Sigmoid colon (tissue), 7 donors: Measurements from ENCODE around the gene TTC4. TPM values are rescaled to one million over a fixed set of nuclear protein-coding genes. Genes with fewer than 3 reads are reported as not detected.
"Not testable (repeated sequence)": the region's sequence is repeated elsewhere in the genome, so short reads cannot be mapped to it uniquely, and the experiment has no call there.

Experiments
- DNase-seq: peaks from one replicate; pipeline ENCODE4 v3.0.0-alpha.2; 2019
- H3K27ac ChIP-seq, 4 donors: fragments of 200-600 bp; sonication (generic); one replicate each; pipeline ENCODE4 v1.5.1; 2016 to 2019; ENCODE audit warnings: mild to moderate bottlenecking in 1 of 4
- H3K27me3 ChIP-seq, 3 donors: fragments of 200-600 bp; sonication (generic); one replicate each; pipeline ENCODE4 v1.5.1; 2019; ENCODE audit warnings: mild to moderate bottlenecking in 1 of 3
- H3K36me3 ChIP-seq, 4 donors: fragments of 200-600 bp; sonication (generic); one replicate each; pipeline ENCODE4 v1.5.1; 2016 to 2019
- H3K4me1 ChIP-seq, 4 donors: fragments of 200-600 bp; sonication (generic); one replicate each; pipeline ENCODE4 v1.5.1; 2017 to 2019
- H3K4me3 ChIP-seq, 4 donors: fragments of 200-600 bp; sonication (generic); one replicate each; pipeline ENCODE4 v1.5.1; 2017 to 2019; ENCODE audit warnings: mild to moderate bottlenecking in 2 of 4, moderate library complexity in 1 of 4
- H3K9me3 ChIP-seq, 4 donors: fragments of 200-600 bp in 3 of 4; sonication (generic) in 3 of 4; one replicate each; pipeline versions ENCODE4 v1.5.1 to v1.6.1; 2013 to 2019
- EP300 ChIP-seq, 4 donors: sonication (generic); formaldehyde crosslinking; IDR thresholded peaks; one replicate each; pipeline ENCODE4 v1.6.1; 2017; ENCODE audit warnings: antibody characterized with exemption in 4 of 4
- POLR2A ChIP-seq, 2 donors: fragments of 450-650 bp; IDR thresholded peaks; one replicate each; pipeline ENCODE4 v1.6.1; 2016; ENCODE audit warnings: antibody characterized with exemption in 2 of 2, mild to moderate bottlenecking in 2 of 2, moderate library complexity in 2 of 2
- POLR2AphosphoS5 ChIP-seq, 4 donors: sonication (generic); formaldehyde crosslinking; IDR thresholded peaks; one replicate each; pipeline ENCODE4 v1.6.1; 2017; ENCODE audit warnings: antibody characterized with exemption in 4 of 4
- WGBS, 2 donors: extraction: QIAGEN DNeasy Blood & Tissue Kit; methylation state at CpG; one replicate each; pipeline ENCODE4 v1.1.7; 2013; 5-methylcytosine and 5-hydroxymethylcytosine counted together
- intact Hi-C: fragments of 100-400 bp; cut with DNase I; formaldehyde crosslinking; loops from one replicate; pipeline ENCODE4 v1.15.1; 2023
- polyA plus RNA-seq, 3 donors: library from polyadenylated mRNA; stranded (reverse); fragments of 200-250 nt; gene quantifications; one replicate each; pipeline ENCODE4 v1.2.3, GENCODE V29; 2013
- total RNA-seq, 4 donors: library from RNA; depleted of rRNA; stranded (reverse); fragments of >200 nt; gene quantifications; one replicate each; pipeline ENCODE4 v1.1.0, GENCODE V29; 2016
- TF ChIP-seq, protein P1 (sequence below), 4 experiments: fragments of 450-650 bp in 3 of 4; fragments of 200-600 bp in 1 of 4; IDR thresholded peaks; one replicate each; pipeline ENCODE4 v1.5.1; 2016 to 2019; ENCODE audit warnings: antibody characterized with exemption in 4 of 4, mild to moderate bottlenecking in 3 of 4, moderate library complexity in 2 of 4
- donor health status: healthy with polysubstance abuse.
- donor health status: Bipolar disorder and iron deficiency.
- donor health status: healthy.

Gene TTC4
- total and polyA plus RNA-seq, 7 donors, result 7.6 to 33.4 (median 15.0) TPM

DNA sequence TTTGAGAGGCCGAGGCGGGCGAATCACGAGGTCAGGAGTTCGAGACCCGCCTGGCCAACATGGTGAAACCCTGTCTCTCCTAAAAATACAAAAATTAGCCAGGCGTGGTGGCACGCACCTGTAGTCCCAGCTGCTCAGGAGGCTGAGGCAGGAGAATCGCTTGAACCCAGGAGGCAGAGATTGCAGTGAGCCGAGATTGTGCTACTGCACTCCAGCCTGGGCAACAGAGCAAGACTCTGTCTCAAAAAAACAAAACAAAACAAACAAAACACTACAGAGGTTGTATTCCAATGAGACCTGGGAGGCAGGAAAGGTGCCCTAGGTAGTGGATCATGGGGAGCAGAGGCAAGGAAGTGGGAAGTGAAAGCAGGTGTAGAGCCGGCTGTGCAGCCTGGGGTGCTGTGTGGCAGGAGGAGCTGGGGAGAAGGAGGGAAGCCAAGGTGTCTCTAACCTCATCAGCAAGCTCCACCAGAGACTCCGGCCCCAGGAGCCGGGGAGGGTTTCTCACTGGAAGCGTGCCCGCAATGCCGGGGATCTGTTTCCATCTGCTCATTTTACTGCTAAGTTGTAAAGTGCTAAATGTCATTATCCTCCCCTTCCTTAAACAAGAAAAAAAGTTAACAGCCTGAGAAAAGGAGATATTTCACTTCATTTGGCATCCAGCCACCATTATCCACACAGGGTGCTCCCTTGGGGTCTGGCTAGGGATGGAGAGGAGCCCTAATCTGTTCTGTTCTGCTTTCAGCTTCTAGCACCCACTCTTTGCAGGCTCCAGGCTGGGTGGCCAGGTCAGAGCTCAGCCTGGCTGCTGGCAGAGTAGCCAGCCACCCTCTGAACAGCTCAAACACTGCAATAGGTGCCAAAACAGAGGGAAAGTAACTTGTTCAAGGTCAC is 60.4 kb downstream of the TTC4 start:
- WGBS, 2 donors, result 31 to 70% methylated on average over 16 of the region's 16 CpGs
- H3K4me3 ChIP-seq, intact Hi-C loops, H3K27me3 ChIP-seq, H3K9me3 ChIP-seq, H3K36me3 ChIP-seq: not testable (repeated sequence)
- H3K4me1 ChIP-seq, result peaks cover 0 to 42% (median 25%) of the 10 kb centered on the region in 4 donors
- peak in 1 of 4 donors; percentile 18 for TF ChIP-seq POLR2AphosphoS5 (IDR thresholded peaks at IDR 0.05)
- DNase-seq, result peak; percentile 73
- H3K27ac ChIP-seq, result peak overlapping the region in 3 of 4 donors; percentile 71 to 75 (median 73)

DNA sequence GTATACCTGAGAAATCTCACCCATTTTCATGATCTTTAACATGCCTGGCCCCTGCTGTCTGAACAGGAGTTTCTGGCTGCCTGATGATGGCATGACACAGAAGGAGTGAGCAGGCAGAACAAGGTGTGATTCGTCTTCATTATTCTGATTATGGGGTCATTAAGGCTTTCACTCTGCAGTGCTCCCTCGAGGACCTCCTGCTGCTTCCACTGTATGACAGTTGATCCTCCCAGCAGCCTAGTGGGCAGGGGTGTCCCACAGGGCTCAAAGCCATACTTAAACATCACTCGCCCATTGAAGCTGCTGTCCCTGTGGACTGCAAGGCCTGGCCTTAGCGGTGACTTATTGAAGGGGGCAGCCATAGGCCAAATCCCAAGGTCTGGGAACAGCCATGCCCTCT is 61.4 kb downstream of the TTC4 start:
- no peaks in the 10 kb centered on the region for H3K36me3 ChIP-seq
- peaks cover 0 to 49% (median 26%) of the 10 kb centered on the region in 4 donors for H3K4me1 ChIP-seq
- no peaks in the 10 kb centered on the region for H3K9me3 ChIP-seq
- WGBS, 2 donors, result 65 to 78% methylated on average over 4 of the region's 4 CpGs
- H3K27me3 ChIP-seq, result peaks cover 0 to 12% (median 0%) of the 10 kb centered on the region in 3 donors
- H3K4me3 ChIP-seq, result no peak overlapping the region
- no peak for DNase-seq
- intact Hi-C loops, result no loop called here
- TF ChIP-seq POLR2AphosphoS5 (IDR thresholded peaks at IDR 0.05) (no peak), POLR2A (IDR thresholded peaks at IDR 0.05) (no peak), EP300 (IDR thresholded peaks at IDR 0.05) (no peak)
- TF ChIP-seq, protein P1, sequence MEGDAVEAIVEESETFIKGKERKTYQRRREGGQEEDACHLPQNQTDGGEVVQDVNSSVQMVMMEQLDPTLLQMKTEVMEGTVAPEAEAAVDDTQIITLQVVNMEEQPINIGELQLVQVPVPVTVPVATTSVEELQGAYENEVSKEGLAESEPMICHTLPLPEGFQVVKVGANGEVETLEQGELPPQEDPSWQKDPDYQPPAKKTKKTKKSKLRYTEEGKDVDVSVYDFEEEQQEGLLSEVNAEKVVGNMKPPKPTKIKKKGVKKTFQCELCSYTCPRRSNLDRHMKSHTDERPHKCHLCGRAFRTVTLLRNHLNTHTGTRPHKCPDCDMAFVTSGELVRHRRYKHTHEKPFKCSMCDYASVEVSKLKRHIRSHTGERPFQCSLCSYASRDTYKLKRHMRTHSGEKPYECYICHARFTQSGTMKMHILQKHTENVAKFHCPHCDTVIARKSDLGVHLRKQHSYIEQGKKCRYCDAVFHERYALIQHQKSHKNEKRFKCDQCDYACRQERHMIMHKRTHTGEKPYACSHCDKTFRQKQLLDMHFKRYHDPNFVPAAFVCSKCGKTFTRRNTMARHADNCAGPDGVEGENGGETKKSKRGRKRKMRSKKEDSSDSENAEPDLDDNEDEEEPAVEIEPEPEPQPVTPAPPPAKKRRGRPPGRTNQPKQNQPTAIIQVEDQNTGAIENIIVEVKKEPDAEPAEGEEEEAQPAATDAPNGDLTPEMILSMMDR (IDR thresholded peaks at IDR 0.05), result no peak
- peak overlapping the region in 3 of 4 donors; percentile 71 to 75 (median 73) for H3K27ac ChIP-seq

DNA sequence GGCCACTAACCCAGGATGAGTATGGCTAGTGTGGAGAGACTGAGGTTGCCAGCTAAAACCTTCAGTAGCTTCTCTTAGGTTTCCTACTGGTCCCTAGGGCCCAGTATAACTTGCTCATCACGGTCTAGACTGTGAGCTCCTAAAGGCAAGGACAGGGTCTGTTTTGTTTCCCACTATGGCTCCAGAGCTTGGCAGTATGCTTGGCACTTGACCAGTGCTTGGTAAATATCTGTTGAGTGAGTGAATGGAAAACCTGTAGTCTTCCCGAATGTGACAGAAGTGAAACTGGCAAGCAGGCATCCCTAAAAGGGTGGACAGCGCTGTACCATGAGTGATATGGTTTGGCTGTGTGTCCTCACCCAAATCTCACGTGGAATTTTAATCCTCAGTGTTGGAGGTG is 61.8 kb downstream of the TTC4 start:
- DNase-seq, result no peak
- Histone ChIP-seq H3K4me3 (no peak overlapping the region), H3K36me3 (no peaks in the 10 kb centered on the region), H3K9me3 (no peaks in the 10 kb centered on the region), H3K27me3 (peaks cover 0 to 12% (median 0%) of the 10 kb centered on the region in 3 donors), H3K4me1 (peaks cover 0 to 46% (median 24%) of the 10 kb centered on the region in 4 donors), H3K27ac (peak overlapping the region in 3 of 4 donors; percentile 71 to 75 (median 73))
- 84 to 86% methylated on average over 4 of the region's 4 CpGs for WGBS, 2 donors
- intact Hi-C loops, result no loop called here
- TF ChIP-seq POLR2A (IDR thresholded peaks at IDR 0.05) (no peak), POLR2AphosphoS5 (IDR thresholded peaks at IDR 0.05) (peak in 3 of 4 donors; percentile 48 to 80 (median 70)), EP300 (IDR thresholded peaks at IDR 0.05) (peak in 2 of 4 donors; percentile 37 to 50)
- TF ChIP-seq, protein P1 (IDR thresholded peaks at IDR 0.05), result no peak

DNA sequence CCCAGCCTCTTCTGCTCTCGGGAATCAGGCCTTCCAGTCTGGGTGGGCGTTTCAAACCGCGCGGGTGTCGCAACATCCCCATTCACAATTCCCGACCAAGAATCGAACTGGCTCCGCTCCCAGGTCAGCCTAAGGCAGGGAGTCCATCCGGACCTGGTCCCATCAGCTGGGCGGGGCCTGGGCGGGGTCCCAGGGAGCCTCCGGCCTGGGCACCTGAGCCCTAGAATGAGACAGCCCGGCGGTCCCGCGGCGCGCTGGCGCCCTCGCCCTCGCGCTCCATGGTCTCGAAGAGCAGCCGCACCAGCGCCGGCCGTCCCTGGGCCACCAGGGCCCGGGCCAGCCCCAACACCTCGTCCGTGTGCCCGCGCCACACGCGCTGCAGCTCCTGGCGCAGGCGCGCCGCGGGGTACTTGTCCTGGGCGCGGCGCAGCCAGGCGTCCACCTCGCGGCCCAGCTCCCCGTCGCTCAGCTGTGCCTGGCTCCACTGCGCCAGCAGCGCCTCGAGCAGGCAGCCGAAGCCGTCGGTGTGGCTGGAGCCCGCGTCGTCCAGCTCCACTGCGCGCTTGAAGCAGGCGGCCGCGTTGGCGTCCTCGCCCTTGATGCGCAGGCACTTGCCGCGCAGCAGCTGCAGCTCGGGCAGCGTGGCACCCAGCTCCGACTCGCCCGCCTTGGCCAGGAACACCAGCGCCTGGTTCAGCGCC is 65.5 kb downstream of the TTC4 start:
- Histone ChIP-seq H3K27ac (no peak overlapping the region), H3K9me3 (no peaks in the 10 kb centered on the region), H3K36me3 (no peaks in the 10 kb centered on the region), H3K4me1 (peaks cover 0 to 30% (median 16%) of the 10 kb centered on the region in 4 donors), H3K27me3 (peaks cover 0 to 12% (median 0%) of the 10 kb centered on the region in 3 donors), H3K4me3 (peak overlapping the region in 1 of 4 donors; percentile 8)
- intact Hi-C loops, result no loop called here
- DNase-seq, result no peak
- WGBS, 2 donors, result 61 to 76% methylated on average over 74 of the region's 74 CpGs
- TF ChIP-seq EP300 (IDR thresholded peaks at IDR 0.05), result no peak
- TF ChIP-seq POLR2A (IDR thresholded peaks at IDR 0.05), result no peak
- TF ChIP-seq, protein P1 (IDR thresholded peaks at IDR 0.05), result no peak
- TF ChIP-seq POLR2AphosphoS5 (IDR thresholded peaks at IDR 0.05), result no peak

DNA sequence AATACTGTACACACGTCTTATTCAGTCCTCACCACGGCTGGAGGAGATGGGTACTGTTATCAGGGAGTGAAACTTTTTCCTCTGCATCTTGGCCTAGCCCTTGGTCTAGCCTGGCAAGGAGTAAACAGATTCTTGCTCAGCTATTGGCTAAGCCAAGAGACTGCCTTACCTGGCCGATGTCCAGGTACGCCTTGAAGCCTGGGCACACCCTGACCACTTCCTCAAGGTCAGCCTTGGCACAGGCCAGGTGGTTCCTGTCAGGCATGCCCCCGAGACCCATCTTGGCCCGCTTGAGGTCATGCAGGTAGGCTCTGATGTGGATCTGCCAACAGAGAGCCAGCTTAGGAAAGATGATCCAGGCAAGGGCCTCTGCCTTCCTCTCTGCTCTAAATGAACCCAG is 66.5 kb downstream of the TTC4 start:
- WGBS, 2 donors, result 73 to 85% methylated on average over 6 of the region's 6 CpGs
- H3K9me3 ChIP-seq, result no peaks in the 10 kb centered on the region
- intact Hi-C loops, result no loop called here
- H3K4me1 ChIP-seq, result peaks cover 0 to 21% (median 7%) of the 10 kb centered on the region in 4 donors
- no peak overlapping the region for H3K27ac ChIP-seq
- TF ChIP-seq, protein P1 (IDR thresholded peaks at IDR 0.05), result no peak
- no peak for TF ChIP-seq POLR2A (IDR thresholded peaks at IDR 0.05)
- TF ChIP-seq POLR2AphosphoS5 (IDR thresholded peaks at IDR 0.05), result no peak
- TF ChIP-seq EP300 (IDR thresholded peaks at IDR 0.05), result no peak
- DNase-seq, result no peak
- no peaks in the 10 kb centered on the region for H3K36me3 ChIP-seq
- no peak overlapping the region for H3K4me3 ChIP-seq
- H3K27me3 ChIP-seq, result peaks cover 0 to 12% (median 0%) of the 10 kb centered on the region in 3 donors
